Tibial artery (tissue), 4 donors: Measurements from ENCODE around the gene CABP1.

Experiments used
- DNase-seq, 2 donors: peaks; one replicate each; pipeline ENCODE4 v3.0.0-alpha.2; 2019
- H3K27ac ChIP-seq, 2 donors: fragments of 200-600 bp; sonication (generic) in 1 of 2; 1 replicate in 1 of 2; 2 replicates in 1 of 2; pipeline ENCODE4 v1.5.1; 2018 to 2019; ENCODE audit warnings: mild to moderate bottlenecking in 1 of 2
- H3K27me3 ChIP-seq, 2 donors: fragments of 200-600 bp; sonication (generic) in 1 of 2; one replicate each; pipeline versions ENCODE4 v1.5.1 to v1.6.0; 2016 to 2019
- H3K36me3 ChIP-seq, 3 donors: fragments of 200-600 bp; sonication (generic) in 2 of 3; one replicate each; pipeline ENCODE4 v1.5.1; 2016 to 2019; ENCODE audit warnings: mild to moderate bottlenecking in 2 of 3
- H3K4me1 ChIP-seq, 4 donors: fragments of 200-600 bp; sonication (generic) in 2 of 4; 1 replicate in 3 of 4; 2 replicates in 1 of 4; pipeline ENCODE4 v1.5.1; 2016 to 2019
- H3K4me3 ChIP-seq, 2 donors: fragments of 200-600 bp; sonication (generic) in 1 of 2; 1 replicate in 1 of 2; 2 replicates in 1 of 2; pipeline ENCODE4 v1.5.1; 2018 to 2019; ENCODE audit warnings: mild to moderate bottlenecking in 2 of 2
- H3K9me3 ChIP-seq, 3 donors: fragments of 200-600 bp; sonication (generic) in 1 of 3; one replicate each; pipeline ENCODE4 v1.5.1; 2016 to 2019
- intact Hi-C: fragments of 100-400 bp; cut with DNase I; formaldehyde crosslinking; loops from one replicate; pipeline ENCODE4 v1.15.0; 2023; ENCODE audit warnings: low total_unique reads
- TF ChIP-seq, protein P1 (sequence below), 2 experiments: fragments of 200-600 bp in 1 of 2; fragments of 450-650 bp in 1 of 2; IDR thresholded peaks; one replicate each; pipeline ENCODE4 v1.5.1; 2017 to 2019; ENCODE audit warnings: antibody characterized with exemption in 2 of 2, mild to moderate bottlenecking in 1 of 2, moderate library complexity in 1 of 2

Gene CABP1

DNA sequence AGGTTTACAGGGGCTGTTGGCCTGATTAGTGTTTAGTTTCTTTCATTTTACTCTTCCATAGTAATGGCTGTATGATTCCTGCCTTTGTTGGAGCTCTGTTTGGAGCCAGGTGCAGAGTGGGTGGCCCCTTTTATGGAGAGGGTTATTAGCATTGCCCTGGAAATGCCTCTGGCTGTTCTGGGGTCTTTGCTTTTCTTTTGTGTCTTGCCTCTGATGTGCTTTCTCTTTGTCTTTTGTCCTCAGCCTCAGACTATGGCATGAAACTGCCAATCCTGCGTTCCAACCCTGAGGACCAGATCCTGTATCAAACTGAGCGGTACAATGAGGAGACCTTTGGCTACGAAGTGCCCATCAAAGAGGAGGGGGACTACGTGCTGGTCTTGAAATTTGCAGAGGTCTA, 53.4 kb downstream of the CABP1 start:
- no peaks in the 10 kb centered on the region for H3K27me3 ChIP-seq
- TF ChIP-seq, protein P1, sequence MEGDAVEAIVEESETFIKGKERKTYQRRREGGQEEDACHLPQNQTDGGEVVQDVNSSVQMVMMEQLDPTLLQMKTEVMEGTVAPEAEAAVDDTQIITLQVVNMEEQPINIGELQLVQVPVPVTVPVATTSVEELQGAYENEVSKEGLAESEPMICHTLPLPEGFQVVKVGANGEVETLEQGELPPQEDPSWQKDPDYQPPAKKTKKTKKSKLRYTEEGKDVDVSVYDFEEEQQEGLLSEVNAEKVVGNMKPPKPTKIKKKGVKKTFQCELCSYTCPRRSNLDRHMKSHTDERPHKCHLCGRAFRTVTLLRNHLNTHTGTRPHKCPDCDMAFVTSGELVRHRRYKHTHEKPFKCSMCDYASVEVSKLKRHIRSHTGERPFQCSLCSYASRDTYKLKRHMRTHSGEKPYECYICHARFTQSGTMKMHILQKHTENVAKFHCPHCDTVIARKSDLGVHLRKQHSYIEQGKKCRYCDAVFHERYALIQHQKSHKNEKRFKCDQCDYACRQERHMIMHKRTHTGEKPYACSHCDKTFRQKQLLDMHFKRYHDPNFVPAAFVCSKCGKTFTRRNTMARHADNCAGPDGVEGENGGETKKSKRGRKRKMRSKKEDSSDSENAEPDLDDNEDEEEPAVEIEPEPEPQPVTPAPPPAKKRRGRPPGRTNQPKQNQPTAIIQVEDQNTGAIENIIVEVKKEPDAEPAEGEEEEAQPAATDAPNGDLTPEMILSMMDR (IDR thresholded peaks at IDR 0.05): no peak
- peaks cover 35 to 55% (median 47%) of the 10 kb centered on the region in 3 donors for H3K36me3 ChIP-seq
- no peak for DNase-seq
- H3K4me3 ChIP-seq: no peak overlapping the region
- H3K27ac ChIP-seq: no peak overlapping the region
- H3K4me1 ChIP-seq: peaks cover 0 to 21% (median 13%) of the 10 kb centered on the region in 4 donors
- no peaks in the 10 kb centered on the region for H3K9me3 ChIP-seq
- intact Hi-C loops: no loop called here

DNA sequence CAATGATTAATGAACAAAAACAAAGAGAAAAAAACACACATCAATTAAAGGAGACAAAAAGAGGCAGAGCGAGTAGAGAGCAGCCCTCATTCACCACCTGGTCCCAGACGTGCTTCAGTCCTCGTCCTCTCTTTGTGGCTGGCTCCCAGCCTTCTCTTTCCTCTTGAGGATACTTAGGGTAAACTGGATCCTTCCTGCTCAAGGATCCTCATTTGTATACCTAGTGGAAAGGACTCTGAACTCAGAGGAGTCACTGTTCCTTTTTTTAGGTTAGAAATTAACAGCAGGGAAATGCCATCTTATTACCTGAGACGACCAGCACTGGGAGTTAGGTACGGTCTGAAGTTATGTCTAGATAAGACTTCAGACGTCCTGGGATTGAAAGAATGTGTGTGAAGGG, 56.2 kb downstream of the CABP1 start:
- no peak overlapping the region for H3K4me3 ChIP-seq
- H3K9me3 ChIP-seq: no peaks in the 10 kb centered on the region
- H3K4me1 ChIP-seq: peaks cover 0 to 18% (median 15%) of the 10 kb centered on the region in 4 donors
- H3K27me3 ChIP-seq: no peaks in the 10 kb centered on the region
- no peak for DNase-seq
- no peak overlapping the region for H3K27ac ChIP-seq
- TF ChIP-seq, protein P1 (IDR thresholded peaks at IDR 0.05): no peak
- H3K36me3 ChIP-seq: peaks cover 35 to 79% (median 60%) of the 10 kb centered on the region in 3 donors
- intact Hi-C loops: no loop called here

DNA sequence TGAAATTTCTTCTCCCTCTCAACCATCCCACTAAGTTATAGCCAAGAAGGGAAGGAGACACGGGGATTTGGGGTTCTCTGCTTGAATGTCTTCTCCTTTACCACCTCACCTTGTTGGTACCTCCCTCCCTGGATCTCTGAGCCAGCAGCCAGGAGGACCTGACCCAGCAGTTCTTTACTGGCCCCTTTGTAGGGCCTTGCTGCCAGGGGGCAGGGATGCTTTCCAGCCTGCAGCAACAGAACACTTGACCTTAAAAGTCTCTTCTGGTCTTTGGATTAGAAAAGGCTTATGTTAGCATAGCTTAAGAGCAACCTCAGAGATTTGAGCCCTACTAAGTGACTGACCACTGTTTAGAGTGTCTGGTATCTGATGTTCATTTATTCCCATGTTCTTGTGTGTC, 56.9 kb downstream of the CABP1 start:
- Histone ChIP-seq H3K27ac (no peak overlapping the region), H3K4me3 (no peak overlapping the region), H3K4me1 (peaks cover 0 to 18% (median 15%) of the 10 kb centered on the region in 4 donors), H3K9me3 (no peaks in the 10 kb centered on the region), H3K36me3 (peaks cover 35 to 86% (median 66%) of the 10 kb centered on the region in 3 donors), H3K27me3 (no peaks in the 10 kb centered on the region)
- DNase-seq: no peak
- intact Hi-C loops: no loop called here
- TF ChIP-seq, protein P1 (IDR thresholded peaks at IDR 0.05): no peak

DNA sequence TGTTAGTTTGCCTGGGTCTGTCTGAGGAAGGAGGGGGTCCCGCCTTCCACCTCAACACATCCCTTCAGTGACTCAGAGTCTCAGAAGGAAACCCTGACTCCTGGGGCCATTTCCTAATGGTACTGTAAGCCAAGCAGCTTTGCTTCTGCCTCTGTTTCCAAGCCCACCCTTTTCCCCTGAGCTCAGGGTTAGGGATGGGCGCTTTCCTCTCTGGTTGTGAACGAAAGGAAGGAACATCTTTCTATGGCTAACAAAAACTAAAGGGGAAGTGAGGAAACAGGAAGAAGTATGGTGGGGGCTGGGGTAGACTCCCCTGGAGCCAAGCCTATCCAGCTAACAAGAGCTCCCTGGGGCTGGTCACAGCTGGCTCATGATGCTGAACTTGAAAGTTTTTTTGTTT, 58.2 kb downstream of the CABP1 start:
- TF ChIP-seq, protein P1 (IDR thresholded peaks at IDR 0.05): no peak
- Histone ChIP-seq H3K27me3 (no peaks in the 10 kb centered on the region), H3K27ac (no peak overlapping the region), H3K4me3 (no peak overlapping the region), H3K4me1 (peaks cover 0 to 18% (median 15%) of the 10 kb centered on the region in 4 donors), H3K36me3 (peaks cover 35 to 94% (median 73%) of the 10 kb centered on the region in 3 donors), H3K9me3 (no peaks in the 10 kb centered on the region)
- intact Hi-C loops: no loop called here
- no peak for DNase-seq

DNA sequence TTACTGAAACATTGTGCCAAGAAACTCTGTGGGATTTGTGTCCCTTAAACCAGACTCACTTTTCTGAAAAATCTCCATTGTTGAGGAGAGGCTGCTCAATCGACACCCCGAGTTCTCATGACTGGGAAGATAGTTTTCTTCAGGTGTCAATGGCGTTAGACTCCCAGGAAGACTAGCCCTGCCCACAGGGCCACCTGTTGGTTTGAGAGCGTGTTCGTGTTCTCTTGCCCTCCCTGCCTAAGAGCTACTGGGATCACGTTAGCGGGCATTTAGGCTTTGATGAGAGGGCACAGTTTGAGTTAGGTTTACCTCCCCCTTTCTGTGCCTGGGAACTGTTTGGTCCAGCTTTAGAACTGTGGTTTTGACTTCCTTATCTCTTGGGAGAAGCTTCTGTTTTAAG, 59.1 kb downstream of the CABP1 start:
- Histone ChIP-seq H3K4me1 (peaks cover 0 to 18% (median 15%) of the 10 kb centered on the region in 4 donors), H3K9me3 (no peaks in the 10 kb centered on the region), H3K27me3 (no peaks in the 10 kb centered on the region), H3K36me3 (peaks cover 35 to 88% (median 64%) of the 10 kb centered on the region in 3 donors), H3K4me3 (no peak overlapping the region), H3K27ac (no peak overlapping the region)
- no peak for DNase-seq
- TF ChIP-seq, protein P1 (IDR thresholded peaks at IDR 0.05): no peak
- intact Hi-C loops: no loop called here

DNA sequence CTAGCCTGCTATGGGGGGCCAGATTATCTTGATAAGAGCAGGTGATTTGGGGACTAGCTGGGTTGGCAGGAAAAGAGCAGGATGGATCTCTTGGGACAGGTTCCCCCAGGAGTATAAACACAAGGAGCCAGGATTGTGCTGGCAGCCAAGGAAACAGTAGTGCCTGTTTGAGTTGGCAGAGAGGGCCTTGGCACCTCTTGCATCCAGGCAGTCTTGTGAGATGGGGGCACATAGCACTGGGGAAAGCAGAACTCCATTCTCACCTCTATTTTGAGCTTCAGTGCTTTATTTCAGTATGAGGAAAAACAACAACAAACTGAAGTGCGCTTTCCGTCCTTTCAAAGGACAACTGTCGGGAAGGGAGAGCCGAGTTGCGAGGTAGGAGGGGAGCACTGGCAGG, 60.5 kb downstream of the CABP1 start:
- DNase-seq: no peak
- Histone ChIP-seq H3K36me3 (peaks cover 22 to 81% (median 51%) of the 10 kb centered on the region in 3 donors), H3K9me3 (no peaks in the 10 kb centered on the region), H3K4me3 (no peak overlapping the region), H3K4me1 (peaks cover 0 to 18% (median 15%) of the 10 kb centered on the region in 4 donors), H3K27me3 (no peaks in the 10 kb centered on the region), H3K27ac (peak overlapping the region; percentile 25 to 53)
- intact Hi-C loops: no loop called here
- TF ChIP-seq, protein P1 (IDR thresholded peaks at IDR 0.05): no peak
